GM20000 (cell line): Measurements from ENCODE around the gene FZD4.

Experiments used
- DNase-seq: peaks from one replicate; pipeline ENCODE4 v3.0.0; 2012; ENCODE audit warnings: low spot score
- CTCF ChIP-seq: IDR thresholded peaks from 2 replicates; pipeline ENCODE4 v1.5.1; 2012; ENCODE audit warnings: mild to moderate bottlenecking, control low read depth; ENCODE audit errors: extremely low read depth, missing control alignments

The FZD4 gene

DNA sequence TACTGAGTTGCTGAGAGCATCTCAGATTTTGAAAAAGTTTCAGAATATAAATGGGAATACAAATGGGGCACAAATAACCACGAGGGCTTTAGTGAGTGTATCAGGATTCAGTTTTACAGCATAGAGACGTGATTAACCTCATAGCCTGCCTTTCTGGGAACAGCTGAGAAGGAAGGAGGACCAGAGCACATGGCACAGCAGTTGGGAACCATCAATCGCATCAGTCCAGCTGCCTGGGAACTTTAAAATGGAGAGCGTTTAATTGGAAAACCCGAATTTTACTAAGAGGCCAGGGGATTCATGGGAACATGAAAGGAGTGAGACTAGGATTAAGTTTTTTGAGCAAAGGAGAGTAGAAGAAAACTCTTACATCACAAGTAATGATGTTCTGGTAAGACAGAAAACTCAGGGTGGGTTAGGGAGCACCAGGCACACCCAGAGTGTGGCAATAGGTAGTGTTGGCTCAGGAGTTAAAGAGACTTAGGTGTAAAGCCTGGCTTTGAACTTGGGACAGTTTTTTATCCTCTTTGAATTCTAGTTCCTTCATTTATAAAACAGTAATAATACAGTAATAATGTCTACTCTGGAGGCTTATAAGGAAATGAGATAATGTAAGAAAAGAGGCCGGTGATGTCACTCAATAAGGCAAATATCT lies 40.2 kb downstream of the FZD4 start:
- TF ChIP-seq CTCF = no peak
- DNase-seq = no peak

DNA sequence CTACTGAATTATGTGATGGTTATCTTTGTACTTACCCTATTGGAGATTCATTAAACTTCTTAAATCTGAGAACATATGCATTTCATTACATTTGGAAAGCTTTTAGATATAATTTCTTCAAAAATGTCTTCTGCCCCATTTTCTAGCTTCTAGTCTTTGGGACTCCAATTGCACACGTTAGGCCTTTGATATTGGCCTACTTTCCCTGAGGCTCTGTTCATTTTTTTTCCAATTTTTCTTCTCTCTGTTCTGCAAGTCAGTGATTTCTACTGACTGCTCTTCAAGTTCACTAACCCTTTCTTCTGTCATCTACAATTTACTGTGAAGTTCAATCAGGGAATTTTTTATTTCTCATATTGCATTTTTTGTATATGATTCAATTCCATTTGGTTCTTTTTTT lies 43.0 kb downstream of the FZD4 start:
- TF ChIP-seq CTCF = no peak
- no peak for DNase-seq

- no peak for DNase-seq
- TF ChIP-seq CTCF = no peak
Observed at GRCh38 chr11:86910592-86910991, 44.6 kb downstream of the FZD4 start.

- no peak for TF ChIP-seq CTCF
- no peak for DNase-seq
Observed at GRCh38 chr11:86906198-86906597, 49.0 kb downstream of the FZD4 start.

DNA sequence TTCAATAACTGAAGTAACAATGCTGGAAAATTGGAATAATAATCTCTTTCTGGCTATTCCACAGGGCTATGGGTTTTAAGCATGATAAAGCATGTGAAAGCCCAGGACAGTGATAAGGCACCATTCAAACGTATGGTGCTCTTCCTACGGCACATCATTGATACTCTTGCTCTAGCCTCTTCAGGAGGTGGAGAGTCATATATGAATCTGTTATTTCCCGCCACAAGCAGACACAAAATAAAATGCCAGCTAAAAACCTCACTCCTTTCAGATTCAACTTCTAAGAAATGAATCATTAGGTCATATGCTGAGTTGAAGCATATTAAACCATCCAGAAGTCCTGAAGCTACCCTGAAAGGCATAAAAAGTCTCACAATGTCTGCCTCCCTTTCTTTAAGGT lies 49.9 kb downstream of the FZD4 start:
- no peak for TF ChIP-seq CTCF
- no peak for DNase-seq

DNA sequence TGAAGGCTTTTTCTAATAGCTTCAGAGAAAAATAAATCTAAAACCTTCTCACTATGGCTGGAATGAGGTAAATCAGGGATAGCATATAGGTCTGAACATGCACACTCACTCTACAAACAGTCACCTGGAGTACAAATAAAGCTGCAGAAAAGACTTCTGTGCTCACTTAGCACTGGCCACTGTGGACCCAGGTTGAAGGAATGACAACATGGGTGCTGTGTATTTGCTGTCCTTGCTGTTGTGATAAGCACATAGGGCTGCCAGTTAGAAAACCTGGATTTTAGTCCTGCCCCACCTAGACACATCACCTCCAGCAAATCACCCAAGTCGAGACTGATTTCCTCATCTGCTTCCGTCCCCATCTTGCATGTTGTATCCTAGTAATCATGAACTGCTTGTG lies 51.2 kb downstream of the FZD4 start:
- DNase-seq = no peak
- no peak for TF ChIP-seq CTCF

DNA sequence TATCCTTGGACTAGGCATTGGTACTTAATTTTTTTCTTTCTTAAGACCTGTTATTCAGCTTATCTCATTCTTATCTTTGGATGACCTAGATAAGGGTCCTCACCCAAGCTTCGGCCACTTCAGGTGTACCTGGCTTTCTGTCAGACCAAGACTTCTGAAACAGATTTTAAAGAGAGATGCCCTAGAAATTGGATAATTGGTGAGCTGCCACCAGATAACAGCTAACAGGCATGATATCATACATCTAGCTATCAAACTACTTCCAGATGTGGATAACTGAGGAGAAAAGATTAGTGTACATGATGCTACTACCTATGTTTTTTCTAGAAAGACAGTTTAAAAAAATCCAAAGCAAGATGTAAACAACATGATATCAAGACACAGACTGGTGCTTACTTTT lies 52.9 kb downstream of the FZD4 start:
- TF ChIP-seq CTCF = no peak
- DNase-seq = no peak
